Calu3 (cell line): ENCODE data around the gene OTOF. TPM values are rescaled to one million over a fixed set of nuclear protein-coding genes. Genes with fewer than 3 reads are reported as not detected.

ENCODE experiments used
- BruUV-seq: library from RNA; stranded (reverse); fragments of 400-500 nt; replicated peaks from 2 replicates; lab custom pipeline; 2021; lab: Mats Ljungman, UMichigan
- CTCF ChIA-PET: fragments of 300-600 bp; sonication (Branson Sonifier 250); formaldehyde crosslinking; loops from one replicate; lab custom pipeline; 2022; ENCODE audit warnings: antibody characterized with exemption; lab: Charles Lee
- DNase-seq: peaks from one replicate; pipeline ENCODE4 v3.0.0; 2022
- H3K27ac Mint-ChIP-seq: one replicate; pipeline ENCODE4 v1.8.0; 2022; ENCODE audit warnings: mixed read lengths; ENCODE audit not compliant: unreplicated experiment
- H3K27me3 Mint-ChIP-seq: one replicate; pipeline ENCODE4 v1.8.0; 2022; ENCODE audit warnings: mixed read lengths; ENCODE audit not compliant: unreplicated experiment
- H3K36me3 Mint-ChIP-seq: one replicate; pipeline ENCODE4 v1.8.0; 2022; ENCODE audit warnings: mild to moderate bottlenecking, moderate library complexity, mixed read lengths; ENCODE audit not compliant: insufficient read depth, unreplicated experiment
- H3K4me1 Mint-ChIP-seq: one replicate; pipeline ENCODE4 v1.8.0; 2022; ENCODE audit warnings: mild to moderate bottlenecking, low read depth, mixed read lengths; ENCODE audit not compliant: unreplicated experiment
- H3K4me3 Mint-ChIP-seq: one replicate; pipeline ENCODE4 v1.8.0; 2022; ENCODE audit warnings: mild to moderate bottlenecking, low read depth, moderate library complexity, mixed read lengths; ENCODE audit not compliant: unreplicated experiment
- H3K9me3 Mint-ChIP-seq: one replicate; pipeline ENCODE4 v1.8.0; 2022; ENCODE audit warnings: low read depth, mixed read lengths; ENCODE audit not compliant: unreplicated experiment
- intact Hi-C: fragments of 100-400 bp; cut with micrococcal nuclease; formaldehyde crosslinking; loops from one replicate; pipeline ENCODE4 v1.10.0; 2022; ENCODE audit not compliant: unreplicated experiment
- total RNA-seq: library from RNA; stranded (reverse); gene quantifications from 2 replicates; pipeline ENCODE4 v1.2.3, GENCODE V29; 2022
- TF ChIP-seq, protein P1 (sequence below): fragments of 200-600 bp; IDR thresholded peaks from one replicate; pipeline ENCODE4 v1.8.0; 2022; ENCODE audit warnings: antibody characterized with exemption; ENCODE audit not compliant: unreplicated experiment

The OTOF gene
- total RNA-seq, 1 experiment from 2014 or later: not detected

DNA sequence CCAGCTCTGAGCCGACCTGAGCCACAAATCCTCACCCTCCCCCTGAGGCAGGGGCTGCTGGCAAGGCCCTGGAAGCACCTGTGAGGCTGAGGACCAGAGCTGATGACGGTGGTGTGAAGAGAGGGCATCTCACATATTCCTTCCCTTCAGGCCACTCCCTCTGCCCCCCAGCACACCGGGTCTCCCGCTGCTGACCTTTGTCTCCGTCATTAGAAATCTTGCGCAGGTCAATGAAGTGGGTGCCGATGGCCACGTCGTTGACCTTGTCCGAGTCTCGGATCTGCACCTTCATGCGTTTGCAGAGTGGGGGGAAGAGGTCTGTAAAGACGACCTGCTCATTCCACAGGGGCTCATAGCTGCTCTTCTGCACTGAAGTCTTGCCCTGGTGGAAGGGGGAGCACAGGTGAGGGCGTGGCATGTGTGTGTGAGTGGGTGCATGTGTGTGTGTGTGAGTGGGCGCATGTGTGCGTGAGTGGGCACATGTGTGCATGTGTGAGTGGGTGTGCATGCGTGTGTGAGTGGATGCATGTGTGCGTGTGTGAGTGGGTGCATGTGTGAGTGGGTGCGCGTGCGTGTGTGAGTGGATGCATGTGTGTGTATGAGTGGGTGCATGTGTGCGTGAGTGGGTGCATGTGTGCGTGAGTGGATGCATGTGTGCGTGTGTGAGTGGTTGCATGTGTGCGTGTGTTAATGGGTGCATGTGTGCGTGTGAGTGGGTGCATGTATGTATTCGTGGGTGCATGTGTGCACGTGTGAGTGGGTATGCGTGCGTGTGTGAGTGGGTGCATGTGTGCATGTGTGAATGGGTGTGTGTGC, 4.5 kb upstream of the OTOF start:
- no peaks in the 10 kb centered on the region for H3K36me3 Mint-ChIP-seq
- no peaks in the 10 kb centered on the region for H3K9me3 Mint-ChIP-seq
- DNase-seq: no peak
- no peaks in the 10 kb centered on the region for H3K4me1 Mint-ChIP-seq
- TF ChIP-seq, protein P1, sequence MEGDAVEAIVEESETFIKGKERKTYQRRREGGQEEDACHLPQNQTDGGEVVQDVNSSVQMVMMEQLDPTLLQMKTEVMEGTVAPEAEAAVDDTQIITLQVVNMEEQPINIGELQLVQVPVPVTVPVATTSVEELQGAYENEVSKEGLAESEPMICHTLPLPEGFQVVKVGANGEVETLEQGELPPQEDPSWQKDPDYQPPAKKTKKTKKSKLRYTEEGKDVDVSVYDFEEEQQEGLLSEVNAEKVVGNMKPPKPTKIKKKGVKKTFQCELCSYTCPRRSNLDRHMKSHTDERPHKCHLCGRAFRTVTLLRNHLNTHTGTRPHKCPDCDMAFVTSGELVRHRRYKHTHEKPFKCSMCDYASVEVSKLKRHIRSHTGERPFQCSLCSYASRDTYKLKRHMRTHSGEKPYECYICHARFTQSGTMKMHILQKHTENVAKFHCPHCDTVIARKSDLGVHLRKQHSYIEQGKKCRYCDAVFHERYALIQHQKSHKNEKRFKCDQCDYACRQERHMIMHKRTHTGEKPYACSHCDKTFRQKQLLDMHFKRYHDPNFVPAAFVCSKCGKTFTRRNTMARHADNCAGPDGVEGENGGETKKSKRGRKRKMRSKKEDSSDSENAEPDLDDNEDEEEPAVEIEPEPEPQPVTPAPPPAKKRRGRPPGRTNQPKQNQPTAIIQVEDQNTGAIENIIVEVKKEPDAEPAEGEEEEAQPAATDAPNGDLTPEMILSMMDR: no peak
- no peak overlapping the region for H3K4me3 Mint-ChIP-seq
- CTCF ChIA-PET: no interaction called here
- no peak overlapping the region for H3K27ac Mint-ChIP-seq
- intact Hi-C loops: no loop called here
- peaks cover 51% of the 10 kb centered on the region for H3K27me3 Mint-ChIP-seq
- BruUV-seq: no TSS peak

DNA sequence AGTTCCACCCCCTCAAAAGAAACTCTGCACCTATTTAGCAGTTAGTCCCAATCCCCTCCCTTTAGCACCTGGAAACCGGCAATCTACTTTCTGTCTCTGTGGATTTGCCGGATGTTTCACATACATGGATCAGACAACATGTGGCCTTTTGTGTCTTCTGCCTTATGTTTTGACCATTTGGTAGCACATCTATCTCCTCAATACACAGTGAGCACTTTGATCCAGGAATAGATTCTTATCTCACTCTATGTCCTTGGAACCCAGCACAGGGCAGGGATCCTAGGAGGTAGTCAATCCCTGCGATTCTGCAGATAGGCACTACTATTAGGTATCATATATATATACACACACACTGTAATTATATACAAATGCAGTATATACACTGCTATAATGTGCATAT, 3.8 kb upstream of the OTOF start:
- H3K27ac Mint-ChIP-seq: no peak overlapping the region
- TF ChIP-seq, protein P1: no peak
- H3K36me3 Mint-ChIP-seq: no peaks in the 10 kb centered on the region
- no peak for DNase-seq
- CTCF ChIA-PET: no interaction called here
- no peak overlapping the region for H3K4me3 Mint-ChIP-seq
- BruUV-seq: no TSS peak
- intact Hi-C loops: no loop called here
- H3K27me3 Mint-ChIP-seq: peaks cover 49% of the 10 kb centered on the region
- no peaks in the 10 kb centered on the region for H3K4me1 Mint-ChIP-seq
- H3K9me3 Mint-ChIP-seq: no peaks in the 10 kb centered on the region

DNA sequence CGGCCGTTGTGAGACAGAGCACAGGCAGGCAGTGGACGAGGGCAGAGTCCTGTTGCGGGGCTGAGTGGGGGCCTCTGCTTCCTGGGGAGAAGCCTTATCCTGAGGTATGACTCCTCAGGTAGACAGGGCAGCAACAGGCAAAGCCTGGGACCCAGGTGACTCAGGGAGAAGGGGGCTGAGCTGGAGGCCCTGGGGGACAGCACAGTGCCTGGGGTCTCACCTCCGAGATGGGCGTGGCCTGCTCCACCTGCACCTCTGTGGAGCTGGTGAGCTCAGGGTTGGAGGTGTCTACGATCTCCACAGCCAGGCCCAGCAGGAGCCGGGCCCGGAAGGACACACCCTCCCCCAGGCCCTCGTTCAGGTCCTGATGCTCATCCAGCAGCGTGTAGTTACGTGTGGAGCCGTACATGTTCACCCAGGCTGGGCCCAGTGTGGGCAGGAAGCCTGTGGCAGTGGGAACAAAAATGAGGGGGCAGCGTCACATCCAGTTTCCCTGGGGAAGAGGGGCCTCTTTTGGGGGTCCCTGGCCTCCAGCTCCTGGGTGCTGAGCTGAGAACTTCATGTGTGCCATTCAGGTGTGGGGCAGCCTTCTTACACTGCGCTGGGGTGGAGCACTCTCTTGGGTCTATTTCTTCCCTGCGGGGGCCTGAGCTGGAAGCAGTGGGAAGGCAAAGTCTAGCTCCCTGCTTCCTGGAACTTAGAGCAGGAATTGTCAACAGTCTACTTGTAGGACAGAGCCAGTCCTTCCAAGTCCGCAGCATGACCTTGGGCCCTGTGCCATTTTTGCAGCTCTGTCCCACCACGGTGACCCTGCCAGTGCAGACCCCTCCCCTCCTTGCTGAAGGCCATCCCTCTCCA, 2.9 kb upstream of the OTOF start:
- Mint-ChIP-seq H3K36me3 (no peaks in the 10 kb centered on the region), H3K27ac (no peak overlapping the region), H3K9me3 (no peaks in the 10 kb centered on the region), H3K4me3 (no peak overlapping the region), H3K27me3 (peaks cover 40% of the 10 kb centered on the region), H3K4me1 (no peaks in the 10 kb centered on the region)
- intact Hi-C loops: no loop called here
- CTCF ChIA-PET: no interaction called here
- no peak for DNase-seq
- TF ChIP-seq, protein P1: no peak
- no TSS peak for BruUV-seq

DNA sequence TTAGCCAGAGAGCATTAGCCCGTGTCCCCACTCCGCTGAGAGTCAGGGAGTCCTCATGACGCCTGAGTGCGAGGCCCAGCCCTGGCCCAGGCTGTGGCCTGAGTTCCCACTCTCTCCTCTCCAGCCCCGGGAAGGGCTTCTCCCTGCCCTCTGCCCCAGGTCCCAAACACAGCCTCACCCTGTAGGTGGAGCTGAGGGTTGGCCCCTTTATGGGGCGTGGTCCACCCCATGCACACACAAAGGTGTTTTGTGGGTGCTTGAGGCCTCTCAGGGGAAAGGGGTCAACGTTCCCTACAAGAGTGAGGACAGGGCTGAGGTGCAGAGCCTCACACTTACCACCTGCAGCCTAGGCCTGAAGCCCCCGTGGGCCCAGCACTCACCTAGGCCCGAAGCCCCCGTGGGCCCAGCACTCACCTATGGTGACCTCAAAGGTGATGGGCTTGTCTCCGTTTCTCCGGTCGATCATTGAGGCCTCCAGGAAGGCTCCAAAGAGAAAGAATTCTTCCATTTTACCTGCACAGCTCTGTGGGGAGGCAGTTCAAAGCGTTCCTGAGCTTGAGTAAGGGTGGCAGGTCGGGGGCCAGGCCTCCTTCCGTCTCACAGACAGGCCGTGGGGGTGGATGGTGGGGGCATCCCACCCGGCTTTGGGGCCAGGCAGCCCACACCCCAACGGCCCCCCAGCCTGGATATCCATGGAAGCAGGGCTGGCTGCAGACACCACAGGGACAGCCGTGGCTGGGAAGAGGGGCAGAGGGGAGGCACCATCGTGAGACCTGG, 2.1 kb upstream of the OTOF start:
- DNase-seq: no peak
- TF ChIP-seq, protein P1: no peak
- Mint-ChIP-seq H3K36me3 (no peaks in the 10 kb centered on the region), H3K4me3 (no peak overlapping the region), H3K27ac (no peak overlapping the region), H3K9me3 (no peaks in the 10 kb centered on the region), H3K27me3 (peaks cover 32% of the 10 kb centered on the region), H3K4me1 (no peaks in the 10 kb centered on the region)
- intact Hi-C loops: no loop called here
- BruUV-seq: no TSS peak
- CTCF ChIA-PET: no interaction called here
